Superior temporal gyrus (tissue), 1 donor: ENCODE data around the gene PXDC1.
"Not testable (repeated sequence)": the region's sequence is repeated elsewhere in the genome, so short reads cannot be mapped to it uniquely, and the experiment has no call there.

Experiments used
- DNase-seq: peaks from one replicate; pipeline ENCODE4 v3.0.0-alpha.2; 2016; ENCODE audit errors: extremely low spot score

The PXDC1 gene

DNA sequence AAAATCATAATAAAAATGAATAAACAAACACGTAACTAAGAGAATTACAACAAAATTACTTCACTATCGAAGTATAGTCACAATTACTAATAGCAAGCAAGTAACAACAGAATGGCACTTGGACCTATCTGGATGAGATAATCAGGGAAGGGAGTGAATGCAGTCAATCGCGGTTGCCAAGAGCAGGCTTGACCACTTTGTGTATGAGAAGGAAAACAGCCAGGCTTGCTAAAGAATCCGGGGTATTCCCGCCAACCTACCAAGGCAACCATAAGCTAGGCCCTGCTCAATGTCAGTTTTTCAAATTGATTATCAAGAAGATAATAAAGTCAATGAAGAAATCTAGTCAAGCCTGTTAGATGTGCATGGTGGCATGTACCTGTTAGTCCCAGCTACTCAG, 39.7 kb downstream of the PXDC1 start:
- no peak for DNase-seq

- no peak for DNase-seq
Observed at GRCh38 chr6:3710403-3710802, 41.1 kb downstream of the PXDC1 start.

DNA sequence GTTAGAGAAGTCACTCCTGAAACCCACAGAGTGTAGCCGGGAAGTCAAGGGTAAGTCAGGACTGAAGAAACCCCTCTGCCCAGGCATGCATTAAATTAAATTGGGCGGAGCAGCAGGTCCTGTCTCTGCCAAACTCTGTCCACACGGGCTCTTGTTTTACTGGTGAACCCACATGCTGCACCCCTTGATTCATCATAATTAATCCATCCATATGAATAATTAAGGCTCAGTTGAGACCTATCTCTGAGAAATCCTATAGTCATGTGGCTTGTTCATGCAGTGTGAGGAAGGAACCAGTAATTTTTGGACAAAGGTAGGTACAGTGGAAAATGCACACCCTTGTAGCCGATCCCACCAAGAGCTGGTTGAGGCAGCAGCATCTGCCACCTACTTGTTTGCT, 43.0 kb downstream of the PXDC1 start:
- DNase-seq, result no peak

- no peak for DNase-seq
Observed at GRCh38 chr6:3707751-3708412, 43.6 kb downstream of the PXDC1 start.

DNA sequence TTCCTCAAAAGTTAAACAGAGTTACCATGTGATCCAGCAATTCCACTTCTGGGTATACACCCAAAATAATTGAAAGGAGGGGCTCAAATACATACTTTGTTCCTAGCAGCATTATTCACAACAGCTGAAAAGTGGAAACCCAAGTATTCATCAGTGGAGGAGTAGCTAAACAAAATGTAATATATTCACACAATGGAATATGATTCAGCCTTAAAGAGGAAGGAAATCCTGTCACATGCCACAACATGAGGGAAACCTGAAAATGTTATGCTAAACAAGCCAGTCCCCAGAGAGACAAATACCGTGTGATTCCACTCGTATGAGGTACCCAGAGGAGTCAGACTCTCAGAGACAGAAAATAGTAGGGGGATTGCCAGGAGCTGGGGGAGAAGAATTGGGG, 44.5 kb downstream of the PXDC1 start:
- no peak for DNase-seq

DNA sequence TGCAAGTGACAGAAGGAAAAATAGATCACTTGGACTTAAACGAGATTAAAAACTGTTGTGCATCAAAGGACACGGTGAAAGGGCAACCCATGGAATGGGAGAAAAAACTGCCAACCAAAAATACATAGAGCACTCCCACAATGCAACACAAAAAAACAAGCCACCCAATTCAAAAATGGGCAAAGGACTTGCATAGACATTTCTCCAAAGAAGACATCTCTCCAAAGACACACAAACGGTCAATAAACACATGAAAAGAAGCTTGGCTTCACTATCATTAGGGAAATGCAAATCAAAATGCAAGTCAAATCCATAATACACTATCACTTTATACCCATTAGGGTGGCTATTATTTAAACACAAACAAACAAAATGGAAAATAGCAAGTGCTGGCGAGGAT, 45.0 kb downstream of the PXDC1 start:
- DNase-seq, result no peak

DNA sequence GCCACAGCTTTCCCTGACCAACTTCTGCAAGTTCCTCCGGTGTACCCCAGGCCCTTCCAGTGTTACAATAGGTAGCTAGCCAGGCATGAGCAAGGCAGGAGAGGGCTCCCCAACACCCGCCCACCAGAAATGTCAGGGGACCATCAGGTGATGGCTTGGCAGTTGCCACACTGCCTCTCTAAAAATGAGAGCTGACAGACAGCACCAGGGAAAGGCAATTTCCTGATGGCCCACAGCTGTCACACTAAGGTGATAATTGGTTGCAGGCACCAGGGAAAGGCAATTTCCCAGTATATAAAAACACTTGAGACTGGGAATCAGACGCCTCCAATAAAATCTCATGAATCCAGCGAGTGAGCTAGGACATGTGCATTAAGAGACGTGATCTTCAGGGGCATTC, 49.9 kb downstream of the PXDC1 start:
- DNase-seq, result no peak

DNA sequence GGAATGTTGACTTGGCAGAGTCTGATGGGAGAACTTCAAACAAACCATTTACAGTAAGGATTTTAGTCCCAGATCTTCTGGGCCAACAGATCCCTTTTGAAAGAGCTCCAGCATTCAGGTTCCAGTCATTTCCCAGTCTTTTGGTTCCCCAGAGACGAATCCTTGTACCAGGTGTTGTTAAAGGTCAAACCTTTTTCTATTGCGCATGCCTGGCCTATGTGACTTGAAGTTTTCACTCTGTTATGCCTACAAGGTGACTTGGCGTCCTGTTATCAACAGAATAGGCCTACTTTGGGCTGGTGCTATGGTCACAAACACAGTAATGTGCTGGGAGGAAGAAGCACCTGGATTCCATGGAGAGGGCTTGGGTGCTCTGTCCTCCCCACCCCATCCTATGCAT, 52.3 kb downstream of the PXDC1 start:
- DNase-seq, result no peak

- DNase-seq, result no peak
Observed at GRCh38 chr6:3698021-3698420, 53.5 kb downstream of the PXDC1 start.

- peak; percentile 40 for DNase-seq
Observed at GRCh38 chr6:3697609-3698008, 53.9 kb downstream of the PXDC1 start.

DNA sequence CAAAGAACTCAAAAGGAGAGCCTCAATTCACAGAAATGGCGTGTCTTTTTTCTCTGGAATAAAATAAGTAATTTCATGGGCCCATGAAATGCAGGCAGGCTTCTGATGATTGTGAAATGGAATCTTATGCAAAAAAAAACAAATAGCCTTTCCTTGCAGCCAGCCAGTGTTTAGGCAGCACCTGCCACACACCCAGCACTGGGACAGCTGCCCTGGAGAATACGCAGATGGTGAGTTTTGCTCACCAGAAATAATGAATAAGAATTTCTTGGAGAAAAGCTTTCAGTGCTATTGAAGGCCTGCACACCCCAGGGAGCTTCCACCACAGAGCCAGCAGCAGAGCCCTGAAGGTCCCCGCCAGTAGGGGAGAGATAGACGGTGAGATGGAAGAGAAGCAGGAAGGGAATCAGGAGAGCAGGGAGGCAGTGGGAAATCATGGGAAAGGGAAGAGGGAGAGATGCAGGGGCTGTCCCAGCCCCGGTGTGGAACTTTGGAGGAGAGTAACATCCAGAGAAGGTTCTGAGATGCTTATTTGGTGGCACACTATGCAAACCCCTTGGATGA, 54.9 kb downstream of the PXDC1 start:
- DNase-seq, result peak; percentile 55

- DNase-seq, result no peak
Observed at GRCh38 chr6:3695065-3695817, 56.3 kb downstream of the PXDC1 start.

- DNase-seq, result peak; percentile 51
Observed at GRCh38 chr6:3693831-3694230, 57.7 kb downstream of the PXDC1 start.

- DNase-seq, result no peak
Observed at GRCh38 chr6:3690506-3690905, 61.0 kb downstream of the PXDC1 start.

DNA sequence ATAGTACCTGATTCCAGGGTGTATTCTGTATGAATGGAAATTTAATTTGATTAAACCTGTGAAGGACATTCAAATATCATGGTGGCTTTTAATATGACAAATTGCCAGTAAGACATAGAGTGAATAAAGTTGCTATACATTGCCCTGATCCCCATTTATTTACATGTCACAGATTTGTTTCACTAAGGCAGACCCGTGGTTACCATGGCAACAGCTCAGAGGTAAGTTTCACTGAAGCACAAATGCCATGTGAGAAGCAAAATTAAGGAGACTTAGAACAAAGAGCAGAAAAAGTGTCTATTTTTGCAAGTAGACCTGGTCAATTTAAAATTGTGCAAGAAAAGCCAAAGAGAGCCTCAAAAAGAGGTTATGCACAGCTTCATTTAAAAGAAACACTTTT, 63.7 kb downstream of the PXDC1 start:
- DNase-seq, result no peak

GRCh38 chr6:3683331-3683730, 68.2 kb downstream of the PXDC1 start:
- no peak for DNase-seq

DNA sequence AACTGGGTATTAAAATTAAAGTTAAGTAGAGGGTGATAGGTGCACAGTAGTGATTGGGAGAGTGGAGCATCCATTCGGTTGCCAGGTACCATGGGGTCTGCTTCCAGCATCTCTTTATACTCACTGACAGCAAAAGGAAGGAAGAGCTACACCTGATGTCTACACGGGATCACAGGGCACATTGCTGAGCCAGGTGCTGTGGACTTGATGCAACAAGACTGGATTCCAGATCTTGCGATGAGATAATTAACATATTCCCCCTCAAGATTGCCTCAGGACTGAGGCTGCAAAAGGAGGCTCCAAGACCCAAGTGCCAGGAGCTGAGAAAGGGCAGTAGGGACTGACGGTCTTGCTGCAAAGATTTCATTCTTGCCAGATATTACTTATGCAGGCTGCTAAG, 72.6 kb downstream of the PXDC1 start:
- DNase-seq, result no peak

DNA sequence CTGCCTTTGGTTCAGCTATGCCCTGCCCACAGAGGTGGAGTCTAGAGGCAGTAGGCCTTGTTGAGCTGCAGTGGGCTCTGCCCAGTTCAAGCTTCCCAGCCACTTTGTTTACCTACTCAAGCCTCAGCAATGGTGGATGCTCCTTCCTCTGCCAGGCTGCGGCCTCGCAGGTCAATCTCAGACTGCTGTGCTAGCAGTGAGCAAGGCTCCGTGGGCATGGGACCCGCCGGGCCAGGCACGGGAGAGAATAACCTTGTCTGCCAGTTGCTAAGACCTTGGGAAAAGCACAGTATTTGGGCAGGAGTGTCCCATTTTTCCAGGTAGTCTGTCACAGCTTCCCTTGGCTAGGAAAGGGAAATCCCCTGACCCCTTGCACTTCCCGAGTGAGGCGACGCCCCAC, 73.8 kb downstream of the PXDC1 start:
- not testable (repeated sequence) for DNase-seq

DNA sequence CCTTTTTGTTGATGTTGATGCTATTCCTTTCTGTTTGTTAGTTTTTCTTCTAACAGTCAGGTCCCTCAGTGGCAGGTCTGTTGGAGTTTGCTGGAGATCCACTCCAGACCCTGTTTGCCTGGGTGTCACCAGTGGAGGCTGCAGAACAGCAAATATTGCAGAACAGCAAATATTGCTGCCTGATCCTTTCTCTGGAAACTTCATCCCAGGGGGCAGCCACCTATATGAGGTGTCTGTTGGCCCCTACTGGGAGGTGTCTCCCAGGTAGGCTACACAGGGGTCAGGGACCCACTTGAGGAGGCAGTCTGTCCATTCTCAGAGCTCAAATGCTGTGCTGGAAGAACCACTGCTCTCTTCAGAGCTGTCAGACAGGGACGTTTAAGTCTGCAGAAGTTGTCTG, 74.2 kb downstream of the PXDC1 start:
- not testable (repeated sequence) for DNase-seq
